GM12864 (cell line): Measurements from ENCODE around the gene PLEK.
"Not testable (repeated sequence)": the region's sequence is repeated elsewhere in the genome, so short reads cannot be mapped to it uniquely, and the experiment has no call there.

ENCODE experiments used
- DNase-seq: peaks from one replicate; pipeline ENCODE4 v3.0.0-alpha.2; 2011; ENCODE audit warnings: low read depth
- H3K4me3 ChIP-seq: 2 replicates; pipeline ENCODE4 v1.5.1; 2011; ENCODE audit warnings: mild to moderate bottlenecking, low read depth, low read length, control low read depth
- TF ChIP-seq, protein P1 (sequence below): IDR thresholded peaks from 2 replicates; pipeline ENCODE4 v1.5.1; 2011; ENCODE audit warnings: low read depth, mild to moderate bottlenecking, moderate library complexity, low read length, control low read depth, inconsistent platforms; ENCODE audit errors: missing control alignments

PLEK gene

DNA sequence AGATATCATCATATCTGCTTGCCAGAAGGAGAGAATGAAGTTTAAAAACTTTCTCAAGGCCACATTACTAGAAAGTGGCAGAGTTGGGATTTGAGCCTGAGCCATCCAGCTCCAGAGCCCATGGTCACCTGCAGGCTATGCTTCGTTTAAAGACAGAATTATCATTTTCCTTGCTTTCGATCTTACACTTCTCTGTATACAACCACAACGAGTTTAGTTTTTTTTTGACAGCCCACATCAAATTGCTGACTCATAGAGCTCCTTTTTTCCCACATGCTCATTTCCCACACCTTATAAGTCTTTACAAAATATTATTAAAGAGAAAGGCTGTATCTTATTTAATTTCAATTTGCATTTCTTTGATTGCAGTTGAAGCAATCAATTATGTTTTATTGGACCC is 6.5 kb downstream of the PLEK start:
- H3K4me3 ChIP-seq, result peak overlapping the region; percentile 38
- DNase-seq, result no peak
- TF ChIP-seq, protein P1, sequence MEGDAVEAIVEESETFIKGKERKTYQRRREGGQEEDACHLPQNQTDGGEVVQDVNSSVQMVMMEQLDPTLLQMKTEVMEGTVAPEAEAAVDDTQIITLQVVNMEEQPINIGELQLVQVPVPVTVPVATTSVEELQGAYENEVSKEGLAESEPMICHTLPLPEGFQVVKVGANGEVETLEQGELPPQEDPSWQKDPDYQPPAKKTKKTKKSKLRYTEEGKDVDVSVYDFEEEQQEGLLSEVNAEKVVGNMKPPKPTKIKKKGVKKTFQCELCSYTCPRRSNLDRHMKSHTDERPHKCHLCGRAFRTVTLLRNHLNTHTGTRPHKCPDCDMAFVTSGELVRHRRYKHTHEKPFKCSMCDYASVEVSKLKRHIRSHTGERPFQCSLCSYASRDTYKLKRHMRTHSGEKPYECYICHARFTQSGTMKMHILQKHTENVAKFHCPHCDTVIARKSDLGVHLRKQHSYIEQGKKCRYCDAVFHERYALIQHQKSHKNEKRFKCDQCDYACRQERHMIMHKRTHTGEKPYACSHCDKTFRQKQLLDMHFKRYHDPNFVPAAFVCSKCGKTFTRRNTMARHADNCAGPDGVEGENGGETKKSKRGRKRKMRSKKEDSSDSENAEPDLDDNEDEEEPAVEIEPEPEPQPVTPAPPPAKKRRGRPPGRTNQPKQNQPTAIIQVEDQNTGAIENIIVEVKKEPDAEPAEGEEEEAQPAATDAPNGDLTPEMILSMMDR, result no peak

GRCh38 chr2:68372485-68372884 is 7.4 kb downstream of the PLEK start:
- no peak overlapping the region; the same call in 1 of the 2 replicates for H3K4me3 ChIP-seq
- DNase-seq, result no peak
- TF ChIP-seq, protein P1, result no peak

- no peak overlapping the region; the same call in 1 of the 2 replicates for H3K4me3 ChIP-seq
Measured at GRCh38 chr2:68374184-68374583, 9.1 kb downstream of the PLEK start.

GRCh38 chr2:68375582-68375981 is 10.5 kb downstream of the PLEK start:
- no peak overlapping the region; the same call in 1 of the 2 replicates for H3K4me3 ChIP-seq
- no peak for DNase-seq
- TF ChIP-seq, protein P1, result no peak

More at GRCh38 chr2:68374184-68374583, 9.1 kb downstream of the PLEK start:
- TF ChIP-seq, protein P1, result no peak
- DNase-seq, result no peak

GRCh38 chr2:68377137-68377780 is 12.2 kb downstream of the PLEK start:
- DNase-seq, result no peak
- TF ChIP-seq, protein P1, result no peak
- no peak overlapping the region; the same call in 1 of the 2 replicates for H3K4me3 ChIP-seq

GRCh38 chr2:68378779-68379178 is 13.7 kb downstream of the PLEK start:
- not testable (repeated sequence) for DNase-seq, H3K4me3 ChIP-seq

DNA sequence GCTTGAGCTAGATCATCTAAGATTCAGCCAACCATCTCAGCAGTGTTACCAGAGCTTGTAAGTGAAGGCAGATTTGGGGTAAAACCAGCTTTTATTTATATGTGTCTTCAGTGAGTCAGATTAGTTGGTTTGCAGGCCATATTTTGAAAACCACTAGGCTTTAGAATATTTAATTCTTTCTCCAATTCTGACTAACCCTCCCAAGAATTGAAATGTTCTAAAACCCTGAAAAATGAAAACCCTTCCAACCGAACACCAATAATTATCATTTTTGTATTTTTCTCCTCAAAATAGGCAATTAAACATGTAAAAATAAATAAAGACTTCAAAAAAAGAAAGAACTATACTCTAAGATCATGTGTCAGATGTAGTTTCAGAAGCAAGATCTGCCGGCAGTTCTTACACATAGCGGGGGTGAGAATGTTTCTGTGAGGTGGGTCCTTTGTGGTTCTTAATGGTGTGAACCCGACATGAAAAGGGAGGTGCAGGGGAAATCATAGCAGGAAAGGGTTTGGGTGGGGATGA is 14.2 kb downstream of the PLEK start:
- no peak for DNase-seq
- TF ChIP-seq, protein P1, result no peak
- no peak overlapping the region for H3K4me3 ChIP-seq
